GM12801 (cell line): ENCODE data around the gene CORIN.

Experiments
- CTCF ChIP-seq: IDR thresholded peaks from one replicate; pipeline ENCODE4 v1.5.1; 2011; ENCODE audit warnings: control low read depth; ENCODE audit not compliant: insufficient read length; ENCODE audit errors: extremely low read depth

Gene CORIN

DNA sequence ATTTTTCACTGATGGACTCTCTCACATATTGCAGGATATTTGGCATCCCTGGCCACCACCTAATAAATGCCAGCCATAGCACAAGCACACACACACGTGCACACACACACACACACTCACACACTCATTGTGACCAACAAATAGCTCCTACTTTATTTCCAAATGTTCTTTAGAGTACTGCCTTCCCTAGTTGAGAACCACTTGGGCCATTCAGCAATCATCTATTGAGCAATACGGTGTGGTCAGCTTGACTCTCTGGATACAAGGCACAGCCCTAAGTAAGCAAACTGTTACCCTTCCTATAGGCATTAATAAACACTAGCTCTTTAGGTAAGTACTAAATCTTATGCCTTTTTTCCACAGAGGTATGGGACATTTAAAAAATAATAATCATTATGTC is 21.1 kb downstream of the CORIN start:
- TF ChIP-seq CTCF: no peak

GRCh38 chr4:47814618-47815295 is 23.1 kb downstream of the CORIN start:
- no peak for TF ChIP-seq CTCF

DNA sequence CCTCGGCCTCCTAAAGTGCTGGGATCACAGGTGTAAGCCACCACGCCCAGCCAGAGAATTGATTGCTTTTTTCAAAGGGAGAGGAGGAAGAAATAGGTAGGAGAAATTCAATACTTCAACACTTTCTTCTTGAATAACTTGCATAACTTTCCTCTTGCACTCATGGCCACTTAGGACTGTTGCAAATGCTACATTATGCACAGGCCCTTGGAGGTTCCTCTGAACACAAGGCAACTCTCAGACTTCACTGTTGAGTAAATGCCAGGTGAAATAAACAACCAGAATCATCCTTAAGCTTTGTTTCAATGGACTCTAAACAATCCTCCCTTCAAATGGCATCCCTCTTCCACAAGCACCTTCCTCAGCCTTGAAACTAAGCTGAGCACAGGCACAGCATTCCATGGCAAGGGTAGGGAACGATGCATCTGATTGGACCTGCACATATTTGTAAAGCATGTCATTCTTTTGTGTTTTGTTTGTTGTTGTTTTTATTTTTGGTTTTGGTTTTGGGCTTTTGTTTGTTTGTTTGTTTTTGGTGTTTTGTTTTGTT is 28.1 kb downstream of the CORIN start:
- no peak for TF ChIP-seq CTCF

DNA sequence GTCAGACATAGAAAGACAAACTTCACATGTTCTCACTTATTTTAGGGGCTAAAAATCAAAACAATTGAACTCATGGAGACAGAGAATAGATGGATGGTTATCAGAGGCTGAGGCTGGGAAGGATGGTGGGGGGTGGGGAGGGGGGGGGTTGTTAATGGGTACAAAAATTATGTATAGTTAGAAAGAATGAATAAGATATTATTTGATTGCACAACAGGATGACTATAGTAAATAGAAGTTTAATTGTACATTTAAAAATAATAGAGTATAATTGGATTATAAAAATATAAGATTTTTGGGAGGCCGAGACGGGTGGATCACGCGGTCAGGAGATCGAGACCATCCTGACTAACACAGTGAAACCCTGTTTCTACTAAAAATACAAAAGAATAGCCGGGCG is 33.3 kb downstream of the CORIN start:
- no peak for TF ChIP-seq CTCF

DNA sequence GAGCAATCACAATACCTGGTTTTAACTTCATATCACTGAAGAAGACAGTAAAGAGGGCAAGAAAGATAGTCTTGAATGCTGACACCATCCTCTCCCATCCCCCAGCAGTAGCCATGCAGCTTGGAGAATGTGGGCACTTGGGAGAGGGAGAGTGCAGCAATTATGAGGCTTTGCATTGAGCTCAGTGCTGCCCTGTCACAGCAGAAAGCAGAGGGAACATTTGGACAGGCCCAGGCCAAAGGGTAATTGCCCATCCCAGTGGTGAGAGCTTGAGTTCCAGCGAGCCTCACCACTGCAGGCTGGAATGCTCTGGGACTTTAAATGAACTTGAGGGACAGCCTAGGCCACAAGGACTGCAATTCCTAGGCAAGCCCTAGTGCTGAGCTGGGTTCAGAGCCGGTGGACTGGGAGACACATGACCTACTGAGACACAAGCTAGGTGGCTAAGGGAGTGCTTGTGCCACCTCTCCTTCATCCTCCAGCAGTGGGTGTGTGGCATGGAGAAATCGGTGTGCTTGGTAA is 36.3 kb downstream of the CORIN start:
- TF ChIP-seq CTCF: no peak

DNA sequence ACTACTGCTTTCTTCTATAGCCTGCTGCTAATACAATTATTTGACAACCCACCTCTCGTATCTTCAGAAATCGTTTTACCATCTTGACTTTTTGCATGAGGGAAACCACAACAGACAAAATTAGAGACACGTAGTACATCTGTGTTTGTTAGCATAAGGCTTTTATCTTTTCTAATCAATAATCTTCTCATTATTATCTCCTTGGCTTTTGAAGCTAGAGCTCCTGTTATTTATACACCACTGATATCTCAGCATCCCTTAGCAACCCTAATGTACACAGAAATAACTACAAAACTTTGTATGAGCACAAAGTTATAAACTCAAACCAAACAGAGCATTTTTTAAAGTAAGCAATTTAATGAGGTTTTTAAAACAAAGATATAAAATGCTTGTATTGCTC is 39.7 kb downstream of the CORIN start:
- TF ChIP-seq CTCF: no peak

GRCh38 chr4:47791965-47792364 is 45.9 kb downstream of the CORIN start:
- no peak for TF ChIP-seq CTCF
